ENCODE results near the gene YWHAH. TPM values are rescaled to one million over a fixed set of nuclear protein-coding genes. Genes with fewer than 3 reads are reported as not detected.

The YWHAH gene
- total RNA-seq, 2 donors from 2014 or later = 207 to 269 TPM

GRCh38 chr22:31998784-31999385 is 54.5 kb downstream of the YWHAH start:
- Histone ChIP-seq H3K9me3 (no peaks in the 10 kb centered on the region), H3K36me3 (no peaks in the 10 kb centered on the region), H3K4me1 (no peaks in the 10 kb centered on the region), H3K9ac (ENCODE audit: low read depth in 2 of 2, low read length in 2 of 2) (no peak overlapping the region), H3K4me3 (no peak overlapping the region), H3K27ac (no peak overlapping the region), H3K27me3 (no peaks in the 10 kb centered on the region)
- no peak for DNase-seq
- intact Hi-C loops (cut with DNase I) = no loop called here
- TF ChIP-seq, protein P1, sequence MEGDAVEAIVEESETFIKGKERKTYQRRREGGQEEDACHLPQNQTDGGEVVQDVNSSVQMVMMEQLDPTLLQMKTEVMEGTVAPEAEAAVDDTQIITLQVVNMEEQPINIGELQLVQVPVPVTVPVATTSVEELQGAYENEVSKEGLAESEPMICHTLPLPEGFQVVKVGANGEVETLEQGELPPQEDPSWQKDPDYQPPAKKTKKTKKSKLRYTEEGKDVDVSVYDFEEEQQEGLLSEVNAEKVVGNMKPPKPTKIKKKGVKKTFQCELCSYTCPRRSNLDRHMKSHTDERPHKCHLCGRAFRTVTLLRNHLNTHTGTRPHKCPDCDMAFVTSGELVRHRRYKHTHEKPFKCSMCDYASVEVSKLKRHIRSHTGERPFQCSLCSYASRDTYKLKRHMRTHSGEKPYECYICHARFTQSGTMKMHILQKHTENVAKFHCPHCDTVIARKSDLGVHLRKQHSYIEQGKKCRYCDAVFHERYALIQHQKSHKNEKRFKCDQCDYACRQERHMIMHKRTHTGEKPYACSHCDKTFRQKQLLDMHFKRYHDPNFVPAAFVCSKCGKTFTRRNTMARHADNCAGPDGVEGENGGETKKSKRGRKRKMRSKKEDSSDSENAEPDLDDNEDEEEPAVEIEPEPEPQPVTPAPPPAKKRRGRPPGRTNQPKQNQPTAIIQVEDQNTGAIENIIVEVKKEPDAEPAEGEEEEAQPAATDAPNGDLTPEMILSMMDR (IDR thresholded peaks at IDR 0.05) = no peak

GRCh38 chr22:32000181-32000580 is 55.8 kb downstream of the YWHAH start:
- Histone ChIP-seq H3K9ac (ENCODE audit: low read depth in 2 of 2, low read length in 2 of 2) (no peak overlapping the region), H3K36me3 (no peaks in the 10 kb centered on the region), H3K9me3 (no peaks in the 10 kb centered on the region), H3K4me1 (no peaks in the 10 kb centered on the region), H3K4me3 (no peak overlapping the region), H3K27me3 (no peaks in the 10 kb centered on the region), H3K27ac (no peak overlapping the region)
- DNase-seq = no peak
- intact Hi-C loops (cut with DNase I) = no loop called here
- TF ChIP-seq, protein P1 (IDR thresholded peaks at IDR 0.05) = no peak

GRCh38 chr22:32005453-32005852 is 61.1 kb downstream of the YWHAH start:
- Histone ChIP-seq H3K36me3 (no peaks in the 10 kb centered on the region), H3K4me1 (no peaks in the 10 kb centered on the region), H3K9ac (ENCODE audit: low read depth in 2 of 2, low read length in 2 of 2) (no peak overlapping the region), H3K4me3 (no peak overlapping the region), H3K9me3 (no peaks in the 10 kb centered on the region), H3K27me3 (no peaks in the 10 kb centered on the region), H3K27ac (no peak overlapping the region)
- no peak for DNase-seq
- intact Hi-C loops (cut with DNase I) = no loop called here
- TF ChIP-seq, protein P1 (IDR thresholded peaks at IDR 0.05) = no peak

Other genes starting within 250 kb of the YWHAH start
- 10 to 100 TPM; 58.2 to 74.6 TPM for gene PRR14L, start 194.4 kb upstream of the YWHAH start, total RNA-seq
- 10 to 100 TPM; 24.6 to 52.7 TPM for gene DEPDC5, start 190.5 kb upstream of the YWHAH start, total RNA-seq
- gene SLC5A1, start 98.7 kb downstream of the YWHAH start, total RNA-seq = 10 to 100 TPM; 23.4 to 47.9 TPM
- gene C22orf42, start 214.8 kb downstream of the YWHAH start, total RNA-seq = not detected

Measured in colonic mucosa (tissue), 4 donors.